ENCODE results near the gene SERINC5.

GRCh38 chr5:80230269-80230992, 25.4 kb downstream of the SERINC5 start:
- no peak for TF ChIP-seq POLR2A (IDR thresholded peaks at IDR 0.05; ENCODE audit: low read depth, low read length)
- TF ChIP-seq, protein P1, sequence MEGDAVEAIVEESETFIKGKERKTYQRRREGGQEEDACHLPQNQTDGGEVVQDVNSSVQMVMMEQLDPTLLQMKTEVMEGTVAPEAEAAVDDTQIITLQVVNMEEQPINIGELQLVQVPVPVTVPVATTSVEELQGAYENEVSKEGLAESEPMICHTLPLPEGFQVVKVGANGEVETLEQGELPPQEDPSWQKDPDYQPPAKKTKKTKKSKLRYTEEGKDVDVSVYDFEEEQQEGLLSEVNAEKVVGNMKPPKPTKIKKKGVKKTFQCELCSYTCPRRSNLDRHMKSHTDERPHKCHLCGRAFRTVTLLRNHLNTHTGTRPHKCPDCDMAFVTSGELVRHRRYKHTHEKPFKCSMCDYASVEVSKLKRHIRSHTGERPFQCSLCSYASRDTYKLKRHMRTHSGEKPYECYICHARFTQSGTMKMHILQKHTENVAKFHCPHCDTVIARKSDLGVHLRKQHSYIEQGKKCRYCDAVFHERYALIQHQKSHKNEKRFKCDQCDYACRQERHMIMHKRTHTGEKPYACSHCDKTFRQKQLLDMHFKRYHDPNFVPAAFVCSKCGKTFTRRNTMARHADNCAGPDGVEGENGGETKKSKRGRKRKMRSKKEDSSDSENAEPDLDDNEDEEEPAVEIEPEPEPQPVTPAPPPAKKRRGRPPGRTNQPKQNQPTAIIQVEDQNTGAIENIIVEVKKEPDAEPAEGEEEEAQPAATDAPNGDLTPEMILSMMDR (conservative IDR thresholded peaks at IDR 0.05; ENCODE audit: low read depth, low read length), result no peak
- TF ChIP-seq CEBPB (IDR thresholded peaks at IDR 0.05; ENCODE audit: low read depth, low read length), result no peak
- TF ChIP-seq NFE2L2 (IDR thresholded peaks at IDR 0.05; ENCODE audit: low read depth, low read length), result no peak
- no peak for TF ChIP-seq MAFK (IDR thresholded peaks at IDR 0.05; ENCODE audit: low read depth, low read length)
- no peak for TF ChIP-seq RFX5 (IDR thresholded peaks at IDR 0.05; ENCODE audit: low read depth, low read length)
- TF ChIP-seq FOS (IDR thresholded peaks at IDR 0.05; ENCODE audit: low read depth, low read length), result no peak
- TF ChIP-seq SMC3 (IDR thresholded peaks at IDR 0.05; ENCODE audit: low read depth, low read length), result no peak
- TF ChIP-seq RCOR1 (IDR thresholded peaks at IDR 0.05; ENCODE audit: insufficient replicate concordance, low read length), result no peak
- TF ChIP-seq, protein P2, sequence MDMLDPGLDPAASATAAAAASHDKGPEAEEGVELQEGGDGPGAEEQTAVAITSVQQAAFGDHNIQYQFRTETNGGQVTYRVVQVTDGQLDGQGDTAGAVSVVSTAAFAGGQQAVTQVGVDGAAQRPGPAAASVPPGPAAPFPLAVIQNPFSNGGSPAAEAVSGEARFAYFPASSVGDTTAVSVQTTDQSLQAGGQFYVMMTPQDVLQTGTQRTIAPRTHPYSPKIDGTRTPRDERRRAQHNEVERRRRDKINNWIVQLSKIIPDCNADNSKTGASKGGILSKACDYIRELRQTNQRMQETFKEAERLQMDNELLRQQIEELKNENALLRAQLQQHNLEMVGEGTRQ (IDR thresholded peaks at IDR 0.05; ENCODE audit: low read depth, low read length), result no peak
- no peak for TF ChIP-seq RAD21 (IDR thresholded peaks at IDR 0.05; ENCODE audit: low read length)
